SU-DHL-6 (cell line): ENCODE results near the gene CA11.

Experiments
- EZH2phosphoT487 ChIP-seq: fragments of 200-600 bp; sonication (generic), shearing (Covaris generic); conservative IDR thresholded peaks from 2 replicates; pipeline ENCODE4 v1.6.1; 2018; ENCODE audit warnings: mild to moderate bottlenecking, antibody characterized with exemption, low read length, moderate library complexity, mixed read lengths
- TF ChIP-seq, protein P1 (sequence below): fragments of 200-600 bp; sonication (generic); IDR thresholded peaks from one replicate; pipeline ENCODE4 v1.5.1; 2017; ENCODE audit warnings: antibody characterized with exemption, mild to moderate bottlenecking, low read length, moderate library complexity; ENCODE audit not compliant: insufficient read depth, poor library complexity, severe bottlenecking

DNA sequence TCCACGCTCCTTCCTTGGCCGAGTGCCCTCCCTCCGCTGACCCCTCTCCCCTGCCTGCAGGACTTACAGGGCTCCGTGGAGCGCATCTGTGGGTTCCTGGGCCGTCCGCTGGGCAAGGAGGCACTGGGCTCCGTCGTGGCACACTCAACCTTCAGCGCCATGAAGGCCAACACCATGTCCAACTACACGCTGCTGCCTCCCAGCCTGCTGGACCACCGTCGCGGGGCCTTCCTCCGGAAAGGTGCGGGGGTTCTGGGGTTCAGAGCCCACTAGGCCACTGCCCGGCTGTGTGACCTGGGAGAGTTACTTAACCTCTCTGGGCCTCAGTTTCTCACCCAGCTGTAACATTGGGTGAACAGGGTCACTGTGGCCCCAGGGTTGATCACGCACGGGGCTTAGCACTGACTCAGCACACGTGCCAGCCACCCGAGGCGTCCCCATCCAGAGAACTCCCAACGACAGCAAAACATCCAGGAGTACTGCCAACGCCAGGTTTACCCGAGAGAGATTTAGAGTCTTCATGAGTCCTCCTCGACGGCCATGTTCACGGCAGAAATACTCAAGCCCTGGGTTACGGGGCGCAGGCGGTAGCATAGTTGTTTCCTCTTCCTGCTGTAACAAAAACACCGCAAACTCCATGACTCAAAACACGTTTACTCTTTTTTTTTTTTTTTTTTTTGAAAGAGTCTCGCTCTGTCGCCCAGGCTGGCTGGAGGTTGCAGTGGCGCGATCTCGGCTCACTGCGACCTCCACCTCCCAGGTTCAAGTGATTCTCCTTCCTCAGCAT, 49.1 kb downstream of the CA11 start:
- TF ChIP-seq, protein P1, sequence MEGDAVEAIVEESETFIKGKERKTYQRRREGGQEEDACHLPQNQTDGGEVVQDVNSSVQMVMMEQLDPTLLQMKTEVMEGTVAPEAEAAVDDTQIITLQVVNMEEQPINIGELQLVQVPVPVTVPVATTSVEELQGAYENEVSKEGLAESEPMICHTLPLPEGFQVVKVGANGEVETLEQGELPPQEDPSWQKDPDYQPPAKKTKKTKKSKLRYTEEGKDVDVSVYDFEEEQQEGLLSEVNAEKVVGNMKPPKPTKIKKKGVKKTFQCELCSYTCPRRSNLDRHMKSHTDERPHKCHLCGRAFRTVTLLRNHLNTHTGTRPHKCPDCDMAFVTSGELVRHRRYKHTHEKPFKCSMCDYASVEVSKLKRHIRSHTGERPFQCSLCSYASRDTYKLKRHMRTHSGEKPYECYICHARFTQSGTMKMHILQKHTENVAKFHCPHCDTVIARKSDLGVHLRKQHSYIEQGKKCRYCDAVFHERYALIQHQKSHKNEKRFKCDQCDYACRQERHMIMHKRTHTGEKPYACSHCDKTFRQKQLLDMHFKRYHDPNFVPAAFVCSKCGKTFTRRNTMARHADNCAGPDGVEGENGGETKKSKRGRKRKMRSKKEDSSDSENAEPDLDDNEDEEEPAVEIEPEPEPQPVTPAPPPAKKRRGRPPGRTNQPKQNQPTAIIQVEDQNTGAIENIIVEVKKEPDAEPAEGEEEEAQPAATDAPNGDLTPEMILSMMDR, result no peak
- no peak for TF ChIP-seq EZH2phosphoT487
